ENCODE measurements around the gene CCDC33.
"Not testable (repeated sequence)": the region's sequence is repeated elsewhere in the genome, so short reads cannot be mapped to it uniquely, and the experiment has no call there.

CCDC33 gene

GRCh38 chr15:74332611-74333010 is 96.5 kb downstream of the CCDC33 start:
- in situ Hi-C loops (cut with MboI; ENCODE audit: low sequenced_read_pairs) = no loop called here

- in situ Hi-C loops (cut with MboI; ENCODE audit: low sequenced_read_pairs) = no loop called here
These were observed 97.0 kb downstream of the CCDC33 start for GRCh38 chr15:74333093-74333492.

- in situ Hi-C loops (cut with MboI; ENCODE audit: low sequenced_read_pairs) = no loop called here
These were observed 97.5 kb downstream of the CCDC33 start for GRCh38 chr15:74333662-74334061.

DNA sequence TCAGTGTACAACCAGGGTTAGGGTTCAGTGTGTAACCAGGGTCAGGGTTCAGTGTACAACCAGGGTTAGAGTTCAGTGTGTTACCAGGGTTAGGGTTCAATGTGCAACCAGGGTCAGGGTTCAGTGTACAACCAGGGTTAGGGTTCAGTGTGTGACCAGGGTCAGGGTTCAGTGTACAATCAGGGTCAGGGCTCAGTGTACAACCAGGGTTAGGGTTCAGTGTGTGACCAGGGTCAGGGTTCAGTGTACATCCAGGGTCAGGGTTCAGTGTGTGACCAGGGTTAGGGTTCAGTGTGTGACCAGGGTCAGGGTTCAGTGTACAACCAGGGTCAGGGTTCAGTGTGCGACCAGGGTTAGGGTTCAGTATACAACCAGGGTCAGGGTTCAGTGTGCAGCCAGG is 98.0 kb downstream of the CCDC33 start:
- in situ Hi-C loops (cut with MboI; ENCODE audit: low sequenced_read_pairs) = no loop called here

- in situ Hi-C loops (cut with MboI; ENCODE audit: low sequenced_read_pairs) = no loop called here
These were observed 99.3 kb downstream of the CCDC33 start for GRCh38 chr15:74335396-74335795.

GRCh38 chr15:74336061-74337005 is 100.2 kb downstream of the CCDC33 start:
- in situ Hi-C loops (cut with MboI; ENCODE audit: low sequenced_read_pairs) = no loop called here

DNA sequence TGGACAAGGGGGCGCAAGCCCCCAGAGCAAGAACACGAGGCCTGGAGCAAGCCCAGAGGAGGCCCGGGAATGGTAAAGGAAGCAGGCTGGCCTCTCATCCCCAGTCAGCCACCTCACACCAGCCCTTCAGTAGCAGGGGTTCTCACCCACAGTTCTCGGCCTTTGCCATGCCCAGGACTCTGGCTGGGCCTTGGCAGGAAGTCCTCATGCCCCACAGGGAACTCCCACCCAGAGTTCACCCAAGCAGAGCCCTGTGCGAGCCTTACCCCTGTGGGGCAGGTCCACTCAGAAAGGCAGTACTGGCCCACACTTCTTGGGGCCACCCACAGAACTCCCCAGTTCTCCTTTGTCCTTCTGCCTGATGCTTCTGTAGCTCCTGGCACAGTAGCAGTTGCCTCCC is 101.0 kb downstream of the CCDC33 start:
- in situ Hi-C loops (cut with MboI; ENCODE audit: low sequenced_read_pairs) = no loop called here

DNA sequence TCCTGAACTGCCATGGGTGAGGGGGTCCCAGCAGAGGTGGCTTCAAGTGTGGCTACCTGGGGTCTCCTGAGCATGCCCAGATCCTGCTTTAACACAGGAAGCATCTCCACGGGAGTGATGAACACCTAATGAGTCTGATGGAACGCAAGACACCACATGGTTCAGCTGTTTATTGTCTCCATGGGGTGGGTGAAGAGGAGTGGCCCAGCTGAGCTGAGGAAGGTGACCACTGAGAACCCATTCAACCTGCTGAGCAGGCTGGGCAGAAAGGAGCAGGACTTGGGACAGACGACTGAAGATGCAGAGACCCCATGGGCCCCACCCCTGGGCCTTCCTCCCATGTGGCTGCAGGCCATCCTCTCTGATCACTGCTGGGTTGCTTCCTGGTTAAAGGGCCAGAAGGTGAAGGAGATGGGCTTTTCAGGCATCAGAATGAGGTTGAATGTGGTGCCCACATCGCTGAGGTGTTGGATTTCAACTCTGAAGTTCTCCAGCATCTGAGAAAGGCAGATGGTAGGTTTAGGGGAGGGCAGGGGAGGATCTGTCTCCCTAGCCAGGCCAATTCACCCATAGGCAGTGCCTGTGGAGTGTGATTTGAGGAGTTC is 101.6 kb downstream of the CCDC33 start:
- in situ Hi-C loops (cut with MboI; ENCODE audit: low sequenced_read_pairs) = no loop called here

DNA sequence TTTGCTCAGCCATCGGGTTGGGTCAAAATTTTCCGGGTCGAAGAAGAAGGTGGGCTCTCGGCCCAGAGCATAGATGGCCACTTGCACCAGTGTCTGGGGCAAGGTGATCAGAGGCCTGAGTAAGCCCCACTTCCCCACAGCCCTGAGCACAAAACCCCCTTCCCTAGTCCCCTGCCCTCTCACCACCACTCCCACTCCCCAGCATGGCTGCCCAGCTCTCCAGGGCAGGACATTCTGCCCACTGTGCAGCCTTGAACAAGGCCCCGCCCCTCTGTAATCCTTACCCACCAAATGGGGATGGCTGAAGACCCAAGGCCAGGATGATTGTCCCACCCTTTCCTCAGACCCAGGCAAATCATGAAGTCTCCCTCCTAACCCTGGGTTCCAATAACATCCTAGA is 102.5 kb downstream of the CCDC33 start:
- in situ Hi-C loops (cut with MboI; ENCODE audit: low sequenced_read_pairs) = no loop called here

DNA sequence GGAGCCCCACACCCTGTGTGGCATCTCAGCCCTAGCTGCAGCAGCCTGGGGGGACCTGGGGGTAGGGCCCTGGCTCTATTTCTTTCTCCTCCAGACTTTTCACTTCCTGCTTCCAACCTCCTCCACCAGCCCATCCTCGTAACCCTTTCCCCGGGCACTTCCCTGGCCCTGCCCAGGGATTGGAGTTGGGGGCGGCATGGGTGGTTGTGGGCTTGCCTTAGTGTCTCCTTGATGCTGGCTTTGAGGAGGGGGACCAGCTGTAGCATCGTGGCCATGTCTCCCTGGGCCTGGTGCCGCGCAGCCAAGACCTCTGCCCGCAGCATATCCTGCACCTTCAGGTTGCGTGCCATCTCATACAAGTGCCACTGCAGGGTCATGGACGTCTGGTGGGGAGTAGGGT is 103.2 kb downstream of the CCDC33 start:
- in situ Hi-C loops (cut with MboI; ENCODE audit: low sequenced_read_pairs) = no loop called here

DNA sequence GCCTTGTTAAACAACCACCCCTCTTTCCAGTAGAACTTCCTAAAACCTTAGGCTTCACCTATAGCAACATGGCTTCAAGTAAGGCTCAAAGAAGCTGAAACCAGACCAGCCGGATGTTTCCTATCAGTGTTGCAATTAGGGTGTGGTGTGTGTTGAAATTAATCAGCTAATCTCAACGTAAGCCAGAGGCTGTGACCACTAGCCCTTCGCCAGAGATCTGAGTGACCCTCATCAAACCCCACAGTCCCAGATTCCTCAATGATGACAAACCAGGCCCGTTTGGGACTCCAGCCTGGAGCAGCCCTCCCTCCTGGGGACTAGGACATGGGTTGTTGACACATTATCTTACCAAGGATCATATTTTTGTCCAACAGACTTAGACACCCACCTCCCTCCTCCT is 104.0 kb downstream of the CCDC33 start:
- in situ Hi-C loops (cut with MboI; ENCODE audit: low sequenced_read_pairs) = no loop called here

DNA sequence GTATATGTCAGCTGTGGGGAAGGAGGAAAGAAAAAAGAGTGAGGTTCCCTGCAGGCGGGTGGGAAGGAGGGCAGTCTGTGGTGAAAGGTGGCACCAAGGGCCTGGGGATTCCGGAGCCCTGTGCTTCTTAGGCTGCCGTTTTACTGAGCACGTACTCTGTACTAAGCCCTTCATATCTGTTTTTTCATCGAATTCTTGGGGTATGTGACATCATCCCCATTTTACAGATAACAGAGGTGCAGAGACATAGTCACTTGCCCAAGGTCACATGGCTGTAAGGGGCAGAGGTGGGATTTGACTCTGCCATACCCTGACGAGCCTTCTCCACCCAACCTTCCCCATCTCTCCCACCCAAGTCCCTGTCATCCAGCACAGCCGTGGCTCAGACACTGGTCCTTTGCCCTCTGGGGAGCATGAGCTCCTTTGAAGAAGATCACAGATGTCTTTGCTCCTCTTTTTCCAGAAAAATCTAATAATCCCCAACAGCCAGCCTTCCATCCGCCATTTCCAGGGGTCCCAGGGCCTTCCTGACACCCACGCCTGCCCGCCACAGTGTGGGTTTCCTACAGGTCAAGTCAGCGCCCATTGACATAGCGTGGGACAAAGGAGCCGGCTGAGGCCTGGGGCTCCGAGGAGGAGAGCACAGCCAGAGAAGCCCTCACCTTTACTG is 107.1 kb downstream of the CCDC33 start:
- in situ Hi-C loops (cut with MboI; ENCODE audit: low sequenced_read_pairs) = no loop called here

GRCh38 chr15:74343797-74344127 is 107.6 kb downstream of the CCDC33 start:
- in situ Hi-C loops (cut with MboI; ENCODE audit: low sequenced_read_pairs) = no loop called here

- in situ Hi-C loops (cut with MboI; ENCODE audit: low sequenced_read_pairs) = no loop called here
These were observed 108.9 kb downstream of the CCDC33 start for GRCh38 chr15:74345051-74345450.

DNA sequence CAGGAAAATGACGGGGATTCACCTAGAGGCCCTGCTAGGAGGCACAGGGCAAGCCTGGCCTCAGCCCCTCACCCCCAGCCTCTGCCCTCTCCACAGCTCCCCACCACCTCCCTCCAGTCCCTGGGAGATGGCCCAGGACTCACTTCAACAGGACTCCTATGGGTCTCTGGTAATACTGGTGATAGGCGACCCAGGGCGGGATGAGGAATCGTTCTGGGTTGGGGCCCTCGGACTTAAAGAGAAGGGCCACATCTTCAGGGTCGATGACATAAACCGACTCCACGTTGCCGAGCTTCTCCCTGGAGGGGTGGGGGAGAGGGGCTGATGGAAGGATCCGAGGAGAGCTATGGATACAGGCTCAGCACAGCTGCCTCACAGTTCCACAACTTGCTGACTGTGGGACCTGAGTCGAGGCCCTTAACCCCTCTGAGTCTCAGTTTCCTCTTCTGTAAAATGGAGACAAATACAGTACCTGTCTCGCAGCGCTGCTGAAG is 111.7 kb downstream of the CCDC33 start:
- in situ Hi-C loops (cut with MboI; ENCODE audit: low sequenced_read_pairs) = no loop called here

DNA sequence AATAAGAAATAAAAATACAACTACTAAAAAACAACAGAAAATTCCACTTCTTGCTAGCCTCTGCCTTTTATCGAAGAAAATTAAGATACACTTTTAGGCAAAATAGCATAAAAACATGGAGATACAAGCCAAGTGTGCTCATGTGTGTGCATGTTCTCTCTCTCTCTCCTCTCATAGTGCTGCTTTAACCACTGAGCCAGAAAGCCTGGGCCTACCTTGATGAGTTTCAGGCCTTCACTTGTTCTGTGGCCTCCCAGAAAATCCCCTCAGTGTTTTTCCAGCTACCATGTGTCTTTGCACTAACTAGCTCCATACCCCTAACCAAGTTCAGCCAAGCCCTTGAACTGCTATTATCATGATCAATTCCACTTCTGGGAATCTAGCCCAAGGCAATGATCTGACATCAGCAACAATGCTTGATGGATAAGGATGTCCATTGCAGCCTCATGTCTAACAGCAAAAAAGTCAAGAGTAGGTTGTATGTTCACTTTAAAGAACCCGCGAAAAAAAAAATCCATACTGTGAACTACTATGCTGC is 113.2 kb downstream of the CCDC33 start:
- in situ Hi-C loops (cut with MboI; ENCODE audit: low sequenced_read_pairs) = no loop called here

- in situ Hi-C loops (cut with MboI; ENCODE audit: low sequenced_read_pairs) = no loop called here
These were observed 114.5 kb downstream of the CCDC33 start for GRCh38 chr15:74350295-74351275.

GRCh38 chr15:74351670-74352069 is 115.5 kb downstream of the CCDC33 start:
- in situ Hi-C loops (cut with MboI; ENCODE audit: low sequenced_read_pairs) = no loop called here

- in situ Hi-C loops (cut with MboI; ENCODE audit: low sequenced_read_pairs) = no loop called here
These were observed 116.3 kb downstream of the CCDC33 start for GRCh38 chr15:74352393-74352910.

DNA sequence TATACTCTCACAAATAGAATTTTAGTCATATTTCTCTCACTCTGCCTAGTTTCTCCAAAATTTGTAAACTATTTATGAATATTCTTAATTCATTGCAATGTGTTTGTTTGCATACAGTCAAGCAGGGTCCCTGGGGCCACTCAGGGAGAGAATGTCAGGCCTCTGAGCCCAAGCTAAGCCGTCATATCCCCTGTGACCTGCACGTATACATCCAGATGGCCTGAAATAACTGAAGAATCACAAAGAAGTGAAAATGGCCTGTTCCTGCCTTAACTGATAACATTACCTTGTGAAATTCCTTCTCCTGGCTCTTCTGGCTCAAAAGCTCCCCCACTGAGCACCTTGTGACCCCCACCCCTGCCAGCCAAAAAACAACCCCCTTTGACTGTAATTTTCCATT is 117.9 kb downstream of the CCDC33 start:
- in situ Hi-C loops (cut with MboI; ENCODE audit: low sequenced_read_pairs) = not testable (repeated sequence)
